ENCODE data around the gene MICAL1.

MICAL1 gene

GRCh38 chr6:109436041-109436440 lies 19.5 kb downstream of the MICAL1 start:
- TF ChIP-seq GABPA (IDR thresholded peaks at IDR 0.05; ENCODE audit: low read depth) (no peak), SPI1 (IDR thresholded peaks at IDR 0.05; ENCODE audit: borderline replicate concordance, low read depth) (no peak), CTCF (IDR thresholded peaks at IDR 0.05; ENCODE audit: insufficient read depth, low read length) (no peak), POLR2AphosphoS5 (IDR thresholded peaks at IDR 0.05; ENCODE audit: low read depth) (no peak), REST (IDR thresholded peaks at IDR 0.05; ENCODE audit: insufficient replicate concordance, low read depth) (no peak)
- no peak for DNase-seq (ENCODE audit: low read depth in 1 of 2, low spot score in 1 of 2)
- Histone ChIP-seq H3K27me3 (ENCODE audit: insufficient read depth, poor library complexity, severe bottlenecking) (no peaks in the 10 kb centered on the region), H3K27ac (replicated peaks) (no peak overlapping the region), H3K4me3 (replicated peaks; ENCODE audit: insufficient read depth, low read length) (no peak overlapping the region)

GRCh38 chr6:109434456-109434855 lies 21.1 kb downstream of the MICAL1 start:
- H3K27me3 ChIP-seq (ENCODE audit: insufficient read depth, poor library complexity, severe bottlenecking) = no peaks in the 10 kb centered on the region
- DNase-seq (ENCODE audit: low read depth in 1 of 2, low spot score in 1 of 2) = no peak
- TF ChIP-seq SPI1 (IDR thresholded peaks at IDR 0.05; ENCODE audit: borderline replicate concordance, low read depth) (no peak), CTCF (IDR thresholded peaks at IDR 0.05; ENCODE audit: insufficient read depth, low read length) (no peak), REST (IDR thresholded peaks at IDR 0.05; ENCODE audit: insufficient replicate concordance, low read depth) (no peak), POLR2AphosphoS5 (IDR thresholded peaks at IDR 0.05; ENCODE audit: low read depth) (no peak), GABPA (IDR thresholded peaks at IDR 0.05; ENCODE audit: low read depth) (no peak)
- no peak overlapping the region for H3K4me3 ChIP-seq (replicated peaks; ENCODE audit: insufficient read depth, low read length)
- H3K27ac ChIP-seq (replicated peaks) = no peak overlapping the region

- TF ChIP-seq GABPA (IDR thresholded peaks at IDR 0.05; ENCODE audit: low read depth) = no peak
- no peak for TF ChIP-seq CTCF (IDR thresholded peaks at IDR 0.05; ENCODE audit: insufficient read depth, low read length)
- no peak for TF ChIP-seq REST (IDR thresholded peaks at IDR 0.05; ENCODE audit: insufficient replicate concordance, low read depth)
- no peak for TF ChIP-seq POLR2AphosphoS5 (IDR thresholded peaks at IDR 0.05; ENCODE audit: low read depth)
- no peak for TF ChIP-seq SPI1 (IDR thresholded peaks at IDR 0.05; ENCODE audit: borderline replicate concordance, low read depth)
- Histone ChIP-seq H3K27ac (replicated peaks) (no peak overlapping the region), H3K4me3 (replicated peaks; ENCODE audit: insufficient read depth, low read length) (no peak overlapping the region), H3K27me3 (ENCODE audit: insufficient read depth, poor library complexity, severe bottlenecking) (no peaks in the 10 kb centered on the region)
- DNase-seq (ENCODE audit: low read depth in 1 of 2, low spot score in 1 of 2) = no peak
Observed at GRCh38 chr6:109429496-109429895, 26.1 kb downstream of the MICAL1 start.
